Gastroesophageal sphincter (tissue), 4 donors: Measurements from ENCODE around the gene ANO2. TPM values are rescaled to one million over a fixed set of nuclear protein-coding genes. Genes with fewer than 3 reads are reported as not detected.

Experiments used
- ATAC-seq: fragments of 150-250 bp; one replicate; pipeline ENCODE4 v1.9.1; 2016; ENCODE audit warnings: mild to moderate bottlenecking, moderate library complexity
- H3K27ac ChIP-seq, 4 donors: fragments of 200-600 bp; sonication (generic) in 3 of 4; 1 replicate in 3 of 4; 2 replicates in 1 of 4; pipeline ENCODE4 v1.5.1; 2016 to 2019
- H3K27me3 ChIP-seq: fragments of 200-600 bp; sonication (generic); one replicate; pipeline ENCODE4 v1.5.1; 2019
- H3K36me3 ChIP-seq, 2 donors: fragments of 200-600 bp; sonication (generic); one replicate each; pipeline ENCODE4 v1.5.1; 2019; ENCODE audit warnings: control low read depth in 1 of 2
- H3K4me1 ChIP-seq, 3 donors: fragments of 200-600 bp; sonication (generic); 1 replicate in 2 of 3; 2 replicates in 1 of 3; pipeline ENCODE4 v1.5.1; 2016 to 2019; ENCODE audit warnings: control low read depth in 2 of 3
- H3K4me3 ChIP-seq, 2 donors: fragments of 200-600 bp; sonication (generic); one replicate each; pipeline ENCODE4 v1.5.1; 2019; ENCODE audit warnings: mild to moderate bottlenecking in 1 of 2, moderate library complexity in 1 of 2
- H3K9me3 ChIP-seq, 3 donors: fragments of 200-600 bp; sonication (generic); one replicate each; pipeline ENCODE4 v1.5.1; 2017 to 2019; ENCODE audit warnings: control low read depth in 2 of 3
- CTCF ChIP-seq, 4 experiments: fragments of 200-600 bp in 2 of 4; fragments of 450-650 bp in 2 of 4; sonication (generic) in 1 of 4; IDR thresholded peaks; one replicate each; pipeline ENCODE4 v1.5.1; 2017 to 2019; ENCODE audit warnings: antibody characterized with exemption in 4 of 4, mild to moderate bottlenecking in 2 of 4, moderate library complexity in 2 of 4
- EP300 ChIP-seq: sonication (generic); formaldehyde crosslinking; IDR thresholded peaks from one replicate; pipeline ENCODE4 v1.6.1; 2017; ENCODE audit warnings: antibody characterized with exemption, mild to moderate bottlenecking
- POLR2A ChIP-seq, 2 donors: fragments of 450-650 bp; IDR thresholded peaks; one replicate each; pipeline ENCODE4 v1.6.1; 2017; ENCODE audit warnings: antibody characterized with exemption in 2 of 2, mild to moderate bottlenecking in 2 of 2, moderate library complexity in 1 of 2
- POLR2AphosphoS5 ChIP-seq: sonication (generic); formaldehyde crosslinking; IDR thresholded peaks from one replicate; pipeline ENCODE4 v1.6.1; 2017; ENCODE audit warnings: antibody characterized with exemption
- WGBS, 2 donors: methylation state at CpG; one replicate each; pipeline ENCODE4 v1.1.5; 2018; ENCODE audit warnings: low coverage in 1 of 2; 5-methylcytosine and 5-hydroxymethylcytosine counted together
- total RNA-seq, 4 donors: library from RNA; depleted of rRNA; stranded (reverse); fragments of >200 nt; gene quantifications; one replicate each; pipeline ENCODE4 v1.1.0, GENCODE V29; 2016

Gene ANO2
- total RNA-seq, 4 donors from 2014 or later: 3.1 to 10.9 (median 6.7) TPM

GRCh38 chr12:5884866-5885265 lies 60.2 kb downstream of the ANO2 start:
- Histone ChIP-seq H3K27me3 (peaks cover 33% of the 10 kb centered on the region), H3K9me3 (no peaks in the 10 kb centered on the region), H3K36me3 (no peaks in the 10 kb centered on the region), H3K4me3 (no peak overlapping the region), H3K27ac (no peak overlapping the region), H3K4me1 (no peaks in the 10 kb centered on the region)
- WGBS, 2 donors: 60 to 65% methylated on average over 2 to 3 of the region's 3 CpGs
- TF ChIP-seq CTCF (IDR thresholded peaks at IDR 0.05) (no peak), EP300 (no peak), POLR2A (IDR thresholded peaks at IDR 0.05) (no peak), POLR2AphosphoS5 (no peak)
- ATAC-seq: no peak

- ATAC-seq: no peak
- TF ChIP-seq CTCF (IDR thresholded peaks at IDR 0.05): no peak
- TF ChIP-seq POLR2AphosphoS5: no peak
- TF ChIP-seq POLR2A (IDR thresholded peaks at IDR 0.05): no peak
- no peaks in the 10 kb centered on the region for H3K4me1 ChIP-seq
- no peaks in the 10 kb centered on the region for H3K9me3 ChIP-seq
- H3K36me3 ChIP-seq: no peaks in the 10 kb centered on the region
- no peak overlapping the region for H3K27ac ChIP-seq
- WGBS, 2 donors: no CpG with 5 or more reads among the region's 2 CpGs
- no peak overlapping the region for H3K4me3 ChIP-seq
- peaks cover 39% of the 10 kb centered on the region for H3K27me3 ChIP-seq
These were observed 60.8 kb downstream of the ANO2 start for GRCh38 chr12:5884285-5884684.

GRCh38 chr12:5882511-5883190 lies 62.4 kb downstream of the ANO2 start:
- Histone ChIP-seq H3K27ac (no peak overlapping the region), H3K4me1 (no peaks in the 10 kb centered on the region), H3K36me3 (no peaks in the 10 kb centered on the region), H3K9me3 (no peaks in the 10 kb centered on the region), H3K27me3 (peaks cover 37% of the 10 kb centered on the region), H3K4me3 (no peak overlapping the region)
- WGBS, 2 donors: 49 to 82% methylated on average over 5 to 8 of the region's 8 CpGs
- TF ChIP-seq EP300 (no peak), POLR2AphosphoS5 (no peak), CTCF (IDR thresholded peaks at IDR 0.05) (no peak), POLR2A (IDR thresholded peaks at IDR 0.05) (no peak)
- no peak for ATAC-seq

GRCh38 chr12:5881666-5882065 lies 63.4 kb downstream of the ANO2 start:
- Histone ChIP-seq H3K36me3 (no peaks in the 10 kb centered on the region), H3K27ac (no peak overlapping the region), H3K9me3 (no peaks in the 10 kb centered on the region), H3K4me3 (no peak overlapping the region), H3K4me1 (no peaks in the 10 kb centered on the region), H3K27me3 (peaks cover 37% of the 10 kb centered on the region)
- ATAC-seq: no peak
- no peak for TF ChIP-seq CTCF (IDR thresholded peaks at IDR 0.05)
- no peak for TF ChIP-seq POLR2A (IDR thresholded peaks at IDR 0.05)

GRCh38 chr12:5881101-5881606 lies 63.9 kb downstream of the ANO2 start:
- H3K4me3 ChIP-seq: no peak overlapping the region
- no peaks in the 10 kb centered on the region for H3K9me3 ChIP-seq
- no peak for TF ChIP-seq CTCF (IDR thresholded peaks at IDR 0.05)
- no peak for TF ChIP-seq POLR2AphosphoS5
- TF ChIP-seq EP300: no peak
- no peak for TF ChIP-seq POLR2A (IDR thresholded peaks at IDR 0.05)
- ATAC-seq: no peak
- H3K36me3 ChIP-seq: no peaks in the 10 kb centered on the region
- H3K27me3 ChIP-seq: peaks cover 37% of the 10 kb centered on the region
- H3K27ac ChIP-seq: no peak overlapping the region
- 80 to 100% methylated on average over 1 of the region's 1 CpG for WGBS, 2 donors
- H3K4me1 ChIP-seq: no peaks in the 10 kb centered on the region
